Natural killer cell (primary cell): ENCODE data around the gene PTPN7. TPM values are rescaled to one million over a fixed set of nuclear protein-coding genes. Genes with fewer than 3 reads are reported as not detected.

Experiments
- ATAC-seq, 3 donors: fragments of 150-1000 bp in 2 of 3; fragments of 200-7000 bp in 1 of 3; cut with Tn5 transposase; 1 replicate in 1 of 3; 2 replicates in 2 of 3; pipeline ENCODE4 v1.10.0; 2021; ENCODE audit warnings: mild to moderate bottlenecking in 2 of 3, moderate library complexity in 2 of 3
- DNase-seq, 2 donors: peaks; one replicate each; pipeline versions ENCODE4 v3.0.0 to v3.0.0-alpha.2; 2013 to 2021; ENCODE audit warnings: mixed read lengths in 1 of 2
- H3K27ac ChIP-seq: one replicate; pipeline ENCODE4 v1.5.1; 2013; ENCODE audit warnings: mild to moderate bottlenecking, low read length
- H3K27me3 ChIP-seq: one replicate; pipeline ENCODE4 v1.6.1; 2013; ENCODE audit warnings: low read length; ENCODE audit not compliant: control insufficient read depth, insufficient read depth
- H3K36me3 ChIP-seq: one replicate; pipeline ENCODE4 v1.6.1; 2013; ENCODE audit warnings: low read length; ENCODE audit not compliant: control insufficient read depth, insufficient read depth
- H3K4me1 ChIP-seq: one replicate; pipeline ENCODE4 v1.6.1; 2013; ENCODE audit warnings: low read length; ENCODE audit not compliant: control insufficient read depth, insufficient read depth
- H3K4me3 ChIP-seq: one replicate; pipeline ENCODE4 v1.5.1; 2013; ENCODE audit warnings: low read length
- H3K9me3 ChIP-seq: one replicate; pipeline ENCODE4 v1.6.1; 2013; ENCODE audit warnings: low read length; ENCODE audit not compliant: control insufficient read depth, insufficient read depth
- H3K27ac Mint-ChIP-seq, 2 donors: one replicate each; pipeline ENCODE4 v1.8.0; 2022; ENCODE audit warnings: mild to moderate bottlenecking in 2 of 2, mixed read lengths in 2 of 2, moderate library complexity in 1 of 2
- H3K27me3 Mint-ChIP-seq, 2 donors: one replicate each; pipeline ENCODE4 v1.8.0; 2022; ENCODE audit warnings: low read depth in 2 of 2, mixed read lengths in 2 of 2
- H3K36me3 Mint-ChIP-seq: one replicate; pipeline ENCODE4 v1.8.0; 2022; ENCODE audit warnings: mixed read lengths
- H3K4me1 Mint-ChIP-seq, 2 donors: one replicate each; pipeline ENCODE4 v1.8.0; 2022; ENCODE audit warnings: mixed read lengths in 2 of 2
- H3K4me3 Mint-ChIP-seq: one replicate; pipeline ENCODE4 v1.8.0; 2022; ENCODE audit warnings: mild to moderate bottlenecking, moderate library complexity, mixed read lengths
- H3K9me3 Mint-ChIP-seq, 2 donors: one replicate each; pipeline ENCODE4 v1.8.0; 2022; ENCODE audit warnings: mixed read lengths in 2 of 2
- CTCF ChIP-seq: fragments of 200-600 bp; IDR thresholded peaks from one replicate; pipeline ENCODE4 v1.8.0; 2022; ENCODE audit warnings: antibody characterized with exemption
- WGBS: methylation state at CpG from one replicate; pipeline ENCODE4 v1.1.7; 2013; ENCODE audit warnings: missing lambda C conversion rate; ENCODE audit not compliant: insufficient coverage; 5-methylcytosine and 5-hydroxymethylcytosine counted together
- intact Hi-C: fragments of 100-400 bp; cut with micrococcal nuclease; formaldehyde crosslinking; loops from one replicate; pipeline ENCODE4 v1.14.2; 2022
- total RNA-seq, 4 donors: library from RNA; stranded (reverse); fragments of 120-200 nt in 1 of 4; gene quantifications; one replicate each; pipeline versions ENCODE4 v1.2.3 to v1.2.4, GENCODE V29; 2013 to 2022

PTPN7 gene
- total RNA-seq, 3 donors from 2014 or later (not counting 1 experiment from before 2014, with no cell fraction given), result 144 to 241 (median 196) TPM

- peak in 1 of 2 donors; percentile 62 for DNase-seq
- Mint-ChIP-seq H3K9me3 (no peaks in the 10 kb centered on the region), H3K4me1 (peaks cover 56 to 74% of the 10 kb centered on the region in 2 donors), H3K36me3 (no peaks in the 10 kb centered on the region), H3K27ac (peak overlapping the region; percentile 83 to 100), H3K27me3 (no peaks in the 10 kb centered on the region), H3K4me3 (peak overlapping the region; percentile 85)
- no peaks in the 10 kb centered on the region for H3K27me3 ChIP-seq
- H3K9me3 ChIP-seq, result no peaks in the 10 kb centered on the region
- intact Hi-C loops, result loop anchor here (5.0 kb wide), 1 partner anchor 35 kb away; no protein-coding TSS in a partner anchor
- WGBS, result 22% methylated on average over 13 of the region's 15 CpGs
- TF ChIP-seq CTCF, result no peak
- H3K4me3 ChIP-seq, result no peak overlapping the region
- no peak for ATAC-seq
- peak overlapping the region; percentile 34 for H3K27ac ChIP-seq
- peaks cover 6% of the 10 kb centered on the region for H3K36me3 ChIP-seq
- peaks cover 86% of the 10 kb centered on the region for H3K4me1 ChIP-seq
Measured at GRCh38 chr1:202162418-202163280, 2.2 kb upstream of the PTPN7 start.

GRCh38 chr1:202162047-202162417 lies 1.6 kb upstream of the PTPN7 start:
- no peak for ATAC-seq
- H3K4me3 ChIP-seq, result no peak overlapping the region
- H3K4me1 ChIP-seq, result peaks cover 92% of the 10 kb centered on the region
- no peaks in the 10 kb centered on the region for H3K36me3 Mint-ChIP-seq
- intact Hi-C loops, result loop anchor here (5.0 kb wide), 1 partner anchor 35 kb away; no protein-coding TSS in a partner anchor
- DNase-seq, result peak in 1 of 2 donors; percentile 69
- H3K4me1 Mint-ChIP-seq, result peaks cover 56 to 76% of the 10 kb centered on the region in 2 donors
- no peak for TF ChIP-seq CTCF
- H3K4me3 Mint-ChIP-seq, result peak overlapping the region; percentile 85
- H3K27ac Mint-ChIP-seq, result peak overlapping the region; percentile 95 to 100
- H3K36me3 ChIP-seq, result peaks cover 9% of the 10 kb centered on the region
- H3K27me3 ChIP-seq, result no peaks in the 10 kb centered on the region
- H3K9me3 ChIP-seq, result no peaks in the 10 kb centered on the region
- peak overlapping the region; percentile 94 for H3K27ac ChIP-seq
- 11% methylated on average over 3 of the region's 4 CpGs for WGBS
- no peaks in the 10 kb centered on the region for H3K9me3 Mint-ChIP-seq
- no peaks in the 10 kb centered on the region for H3K27me3 Mint-ChIP-seq

GRCh38 chr1:202161151-202162046 lies 997 bp upstream of the PTPN7 start:
- intact Hi-C loops, result loop anchor here (5.0 kb wide), 1 partner anchor 36 kb away; no protein-coding TSS in a partner anchor
- no peaks in the 10 kb centered on the region for H3K36me3 Mint-ChIP-seq
- H3K27me3 ChIP-seq, result no peaks in the 10 kb centered on the region
- 23% methylated on average over 22 of the region's 22 CpGs for WGBS
- peak overlapping the region; percentile 66 for H3K4me3 ChIP-seq
- H3K27ac Mint-ChIP-seq, result peak overlapping the region; percentile 95 to 100
- peak overlapping the region; percentile 98 for H3K4me3 Mint-ChIP-seq
- peaks cover 13% of the 10 kb centered on the region for H3K36me3 ChIP-seq
- ATAC-seq (no peak), DNase-seq (peak in 1 of 2 donors; percentile 34)
- peaks cover 56 to 76% of the 10 kb centered on the region in 2 donors for H3K4me1 Mint-ChIP-seq
- peaks cover 97% of the 10 kb centered on the region for H3K4me1 ChIP-seq
- TF ChIP-seq CTCF, result no peak
- H3K9me3 ChIP-seq, result no peaks in the 10 kb centered on the region
- no peaks in the 10 kb centered on the region for H3K27me3 Mint-ChIP-seq
- H3K27ac ChIP-seq, result peak overlapping the region; percentile 94
- no peaks in the 10 kb centered on the region for H3K9me3 Mint-ChIP-seq
